ENCODE results near the gene KLHL29. TPM values are rescaled to one million over a fixed set of nuclear protein-coding genes. Genes with fewer than 3 reads are reported as not detected.

Gene KLHL29
- total and polyA plus RNA-seq, 2 experiments from 2014 or later = 1.5 to 6.5 TPM

DNA sequence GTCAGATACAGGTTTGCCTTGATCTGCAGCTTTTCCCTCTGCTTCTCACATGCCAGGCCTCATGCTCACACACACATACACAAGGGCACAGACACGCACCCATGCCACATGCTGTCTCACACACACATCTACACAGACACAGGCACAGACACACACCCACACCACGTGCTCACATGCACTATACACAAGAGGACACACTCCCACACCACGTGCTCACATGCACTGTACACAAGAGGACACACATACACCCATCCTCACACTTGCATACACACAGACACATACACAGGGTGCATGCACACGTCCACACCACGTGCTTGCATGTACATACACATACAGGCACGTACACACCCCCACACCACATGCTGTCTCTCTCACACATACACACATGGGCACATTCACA is 288.1 kb downstream of the KLHL29 start (continued):
- TF ChIP-seq, protein P1, sequence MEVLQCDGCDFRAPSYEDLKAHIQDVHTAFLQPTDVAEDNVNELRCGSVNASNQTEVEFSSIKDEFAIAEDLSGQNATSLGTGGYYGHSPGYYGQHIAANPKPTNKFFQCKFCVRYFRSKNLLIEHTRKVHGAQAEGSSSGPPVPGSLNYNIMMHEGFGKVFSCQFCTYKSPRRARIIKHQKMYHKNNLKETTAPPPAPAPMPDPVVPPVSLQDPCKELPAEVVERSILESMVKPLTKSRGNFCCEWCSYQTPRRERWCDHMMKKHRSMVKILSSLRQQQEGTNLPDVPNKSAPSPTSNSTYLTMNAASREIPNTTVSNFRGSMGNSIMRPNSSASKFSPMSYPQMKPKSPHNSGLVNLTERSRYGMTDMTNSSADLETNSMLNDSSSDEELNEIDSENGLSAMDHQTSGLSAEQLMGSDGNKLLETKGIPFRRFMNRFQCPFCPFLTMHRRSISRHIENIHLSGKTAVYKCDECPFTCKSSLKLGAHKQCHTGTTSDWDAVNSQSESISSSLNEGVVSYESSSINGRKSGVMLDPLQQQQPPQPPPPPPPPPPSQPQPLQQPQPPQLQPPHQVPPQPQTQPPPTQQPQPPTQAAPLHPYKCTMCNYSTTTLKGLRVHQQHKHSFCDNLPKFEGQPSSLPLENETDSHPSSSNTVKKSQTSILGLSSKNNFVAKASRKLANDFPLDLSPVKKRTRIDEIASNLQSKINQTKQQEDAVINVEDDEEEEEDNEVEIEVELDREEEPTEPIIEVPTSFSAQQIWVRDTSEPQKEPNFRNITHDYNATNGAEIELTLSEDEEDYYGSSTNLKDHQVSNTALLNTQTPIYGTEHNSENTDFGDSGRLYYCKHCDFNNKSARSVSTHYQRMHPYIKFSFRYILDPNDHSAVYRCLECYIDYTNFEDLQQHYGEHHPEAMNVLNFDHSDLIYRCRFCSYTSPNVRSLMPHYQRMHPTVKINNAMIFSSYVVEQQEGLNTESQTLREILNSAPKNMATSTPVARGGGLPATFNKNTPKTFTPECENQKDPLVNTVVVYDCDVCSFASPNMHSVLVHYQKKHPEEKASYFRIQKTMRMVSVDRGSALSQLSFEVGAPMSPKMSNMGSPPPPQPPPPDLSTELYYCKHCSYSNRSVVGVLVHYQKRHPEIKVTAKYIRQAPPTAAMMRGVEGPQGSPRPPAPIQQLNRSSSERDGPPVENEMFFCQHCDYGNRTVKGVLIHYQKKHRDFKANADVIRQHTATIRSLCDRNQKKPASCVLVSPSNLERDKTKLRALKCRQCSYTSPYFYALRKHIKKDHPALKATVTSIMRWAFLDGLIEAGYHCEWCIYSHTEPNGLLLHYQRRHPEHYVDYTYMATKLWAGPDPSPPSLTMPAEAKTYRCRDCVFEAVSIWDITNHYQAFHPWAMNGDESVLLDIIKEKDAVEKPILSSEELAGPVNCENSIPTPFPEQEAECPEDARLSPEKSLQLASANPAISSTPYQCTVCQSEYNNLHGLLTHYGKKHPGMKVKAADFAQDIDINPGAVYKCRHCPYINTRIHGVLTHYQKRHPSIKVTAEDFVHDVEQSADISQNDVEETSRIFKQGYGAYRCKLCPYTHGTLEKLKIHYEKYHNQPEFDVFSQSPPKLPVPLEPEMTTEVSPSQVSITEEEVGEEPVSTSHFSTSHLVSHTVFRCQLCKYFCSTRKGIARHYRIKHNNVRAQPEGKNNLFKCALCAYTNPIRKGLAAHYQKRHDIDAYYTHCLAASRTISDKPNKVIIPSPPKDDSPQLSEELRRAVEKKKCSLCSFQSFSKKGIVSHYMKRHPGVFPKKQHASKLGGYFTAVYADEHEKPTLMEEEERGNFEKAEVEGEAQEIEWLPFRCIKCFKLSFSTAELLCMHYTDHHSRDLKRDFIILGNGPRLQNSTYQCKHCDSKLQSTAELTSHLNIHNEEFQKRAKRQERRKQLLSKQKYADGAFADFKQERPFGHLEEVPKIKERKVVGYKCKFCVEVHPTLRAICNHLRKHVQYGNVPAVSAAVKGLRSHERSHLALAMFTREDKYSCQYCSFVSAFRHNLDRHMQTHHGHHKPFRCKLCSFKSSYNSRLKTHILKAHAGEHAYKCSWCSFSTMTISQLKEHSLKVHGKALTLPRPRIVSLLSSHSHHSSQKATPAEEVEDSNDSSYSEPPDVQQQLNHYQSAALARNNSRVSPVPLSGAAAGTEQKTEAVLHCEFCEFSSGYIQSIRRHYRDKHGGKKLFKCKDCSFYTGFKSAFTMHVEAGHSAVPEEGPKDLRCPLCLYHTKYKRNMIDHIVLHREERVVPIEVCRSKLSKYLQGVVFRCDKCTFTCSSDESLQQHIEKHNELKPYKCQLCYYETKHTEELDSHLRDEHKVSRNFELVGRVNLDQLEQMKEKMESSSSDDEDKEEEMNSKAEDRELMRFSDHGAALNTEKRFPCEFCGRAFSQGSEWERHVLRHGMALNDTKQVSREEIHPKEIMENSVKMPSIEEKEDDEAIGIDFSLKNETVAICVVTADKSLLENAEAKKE (CRISPR knock-in tag; IDR thresholded peaks at IDR 0.05) = no peak
- TF ChIP-seq ZNF114 (CRISPR knock-in tag; IDR thresholded peaks at IDR 0.05) (no peak), STAT1 (IDR thresholded peaks at IDR 0.05; ENCODE audit: unreplicated experiment) (no peak), CREB1 (CRISPR knock-in tag; IDR thresholded peaks at IDR 0.05; ENCODE audit: low read depth) (no peak), POLR2AphosphoS5 (IDR thresholded peaks at IDR 0.05; ENCODE audit: low read depth) (no peak), ZNF331 (CRISPR knock-in tag; IDR thresholded peaks at IDR 0.05; ENCODE audit: low read depth) (no peak), EZH2 (IDR thresholded peaks at IDR 0.05; ENCODE audit: low read depth, unreplicated experiment) (no peak)
- TF ChIP-seq, protein P2, sequence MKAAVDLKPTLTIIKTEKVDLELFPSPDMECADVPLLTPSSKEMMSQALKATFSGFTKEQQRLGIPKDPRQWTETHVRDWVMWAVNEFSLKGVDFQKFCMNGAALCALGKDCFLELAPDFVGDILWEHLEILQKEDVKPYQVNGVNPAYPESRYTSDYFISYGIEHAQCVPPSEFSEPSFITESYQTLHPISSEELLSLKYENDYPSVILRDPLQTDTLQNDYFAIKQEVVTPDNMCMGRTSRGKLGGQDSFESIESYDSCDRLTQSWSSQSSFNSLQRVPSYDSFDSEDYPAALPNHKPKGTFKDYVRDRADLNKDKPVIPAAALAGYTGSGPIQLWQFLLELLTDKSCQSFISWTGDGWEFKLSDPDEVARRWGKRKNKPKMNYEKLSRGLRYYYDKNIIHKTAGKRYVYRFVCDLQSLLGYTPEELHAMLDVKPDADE (IDR thresholded peaks at IDR 0.05) = no peak
- TF ChIP-seq, protein P3, sequence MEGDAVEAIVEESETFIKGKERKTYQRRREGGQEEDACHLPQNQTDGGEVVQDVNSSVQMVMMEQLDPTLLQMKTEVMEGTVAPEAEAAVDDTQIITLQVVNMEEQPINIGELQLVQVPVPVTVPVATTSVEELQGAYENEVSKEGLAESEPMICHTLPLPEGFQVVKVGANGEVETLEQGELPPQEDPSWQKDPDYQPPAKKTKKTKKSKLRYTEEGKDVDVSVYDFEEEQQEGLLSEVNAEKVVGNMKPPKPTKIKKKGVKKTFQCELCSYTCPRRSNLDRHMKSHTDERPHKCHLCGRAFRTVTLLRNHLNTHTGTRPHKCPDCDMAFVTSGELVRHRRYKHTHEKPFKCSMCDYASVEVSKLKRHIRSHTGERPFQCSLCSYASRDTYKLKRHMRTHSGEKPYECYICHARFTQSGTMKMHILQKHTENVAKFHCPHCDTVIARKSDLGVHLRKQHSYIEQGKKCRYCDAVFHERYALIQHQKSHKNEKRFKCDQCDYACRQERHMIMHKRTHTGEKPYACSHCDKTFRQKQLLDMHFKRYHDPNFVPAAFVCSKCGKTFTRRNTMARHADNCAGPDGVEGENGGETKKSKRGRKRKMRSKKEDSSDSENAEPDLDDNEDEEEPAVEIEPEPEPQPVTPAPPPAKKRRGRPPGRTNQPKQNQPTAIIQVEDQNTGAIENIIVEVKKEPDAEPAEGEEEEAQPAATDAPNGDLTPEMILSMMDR (conservative IDR thresholded peaks at IDR 0.05; ENCODE audit: low read depth in 2 of 2) = no peak
